NCI-H748 treated with DMSO at 0.1 percent for 48 hours (cell line): Measurements from ENCODE around the gene B4GALNT4.
"Not testable (repeated sequence)": the region's sequence is repeated elsewhere in the genome, so short reads cannot be mapped to it uniquely, and the experiment has no call there.

Source experiments
- DNase-seq: peaks from one replicate; lab custom pipeline; 2025; lab: John Stamatoyannopoulos, UW

The B4GALNT4 gene

GRCh38 chr11:408154-409007 lies 39.1 kb downstream of the B4GALNT4 start:
- DNase-seq = no peak

- DNase-seq = no peak
Observed at GRCh38 chr11:409008-409599, 39.8 kb downstream of the B4GALNT4 start.

GRCh38 chr11:409600-410483 lies 40.5 kb downstream of the B4GALNT4 start:
- DNase-seq = no peak

GRCh38 chr11:410711-411110 lies 41.4 kb downstream of the B4GALNT4 start:
- not testable (repeated sequence) for DNase-seq

DNA sequence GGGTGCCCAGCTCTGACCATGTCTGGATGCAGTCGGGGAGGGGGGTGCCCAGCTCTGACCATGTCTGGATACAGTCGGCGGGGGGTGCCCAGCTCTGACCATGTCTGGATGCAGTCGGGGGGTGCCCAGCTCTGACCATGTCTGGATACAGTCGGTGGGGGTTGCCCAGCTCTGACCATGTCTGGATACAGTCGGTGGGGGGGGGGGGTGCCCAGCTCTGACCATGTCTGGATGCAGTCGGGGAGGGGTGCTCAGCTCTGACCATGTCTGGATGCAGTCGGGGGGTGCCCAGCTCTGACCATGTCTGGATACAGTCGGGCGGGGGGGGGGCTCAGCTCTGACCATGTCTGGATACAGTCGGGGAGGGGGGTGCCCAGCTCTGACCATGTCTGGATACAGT lies 42.2 kb downstream of the B4GALNT4 start:
- DNase-seq = not testable (repeated sequence)

- no peak for DNase-seq
Observed at GRCh38 chr11:412641-413119, 43.4 kb downstream of the B4GALNT4 start.

DNA sequence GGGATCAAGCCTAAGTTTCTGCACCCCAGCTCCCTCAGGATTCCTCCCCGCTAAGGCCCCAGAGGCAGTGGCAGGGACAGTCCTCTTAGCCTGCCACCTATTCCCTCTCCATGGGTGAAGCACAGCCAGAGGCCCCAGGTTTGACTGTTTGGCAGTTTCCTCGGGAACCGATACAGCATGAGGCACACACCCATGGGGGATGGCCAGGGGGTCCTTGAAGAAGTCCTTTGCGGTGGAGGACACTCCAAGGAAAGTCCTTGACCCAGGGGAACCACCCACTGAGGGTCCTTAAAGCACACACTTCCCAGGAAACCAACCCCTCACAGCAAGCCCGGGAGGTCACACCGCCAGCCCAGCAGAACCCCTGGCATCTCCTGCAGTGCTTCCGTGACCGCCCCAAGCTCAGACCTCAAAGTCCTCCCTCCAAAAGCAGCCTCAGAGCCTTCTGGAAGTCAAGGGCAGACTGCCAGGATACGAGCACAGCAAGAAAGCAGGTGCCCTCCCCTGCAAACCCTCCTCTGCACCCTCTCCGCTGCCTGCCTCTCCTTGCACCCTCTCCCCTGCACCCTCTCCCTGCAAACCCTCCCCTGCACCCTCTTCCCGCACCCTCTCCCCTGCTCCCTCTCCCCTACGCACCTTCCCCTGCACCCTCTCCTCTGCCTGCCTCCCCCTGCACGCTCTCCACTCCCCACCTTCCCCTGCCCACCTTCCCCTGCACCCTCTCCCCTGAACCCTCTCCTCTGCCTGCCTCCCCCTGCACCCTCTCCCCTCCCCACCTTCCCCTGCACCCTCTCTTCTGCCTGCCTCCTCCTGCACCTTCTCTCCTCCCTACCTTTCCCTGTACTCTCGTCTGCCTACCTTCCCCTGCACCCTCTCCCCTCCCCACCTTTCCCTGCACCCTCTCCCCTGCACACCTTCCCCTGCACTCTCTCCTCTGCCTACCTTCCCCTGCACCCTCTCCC lies 44.1 kb downstream of the B4GALNT4 start:
- no peak for DNase-seq

DNA sequence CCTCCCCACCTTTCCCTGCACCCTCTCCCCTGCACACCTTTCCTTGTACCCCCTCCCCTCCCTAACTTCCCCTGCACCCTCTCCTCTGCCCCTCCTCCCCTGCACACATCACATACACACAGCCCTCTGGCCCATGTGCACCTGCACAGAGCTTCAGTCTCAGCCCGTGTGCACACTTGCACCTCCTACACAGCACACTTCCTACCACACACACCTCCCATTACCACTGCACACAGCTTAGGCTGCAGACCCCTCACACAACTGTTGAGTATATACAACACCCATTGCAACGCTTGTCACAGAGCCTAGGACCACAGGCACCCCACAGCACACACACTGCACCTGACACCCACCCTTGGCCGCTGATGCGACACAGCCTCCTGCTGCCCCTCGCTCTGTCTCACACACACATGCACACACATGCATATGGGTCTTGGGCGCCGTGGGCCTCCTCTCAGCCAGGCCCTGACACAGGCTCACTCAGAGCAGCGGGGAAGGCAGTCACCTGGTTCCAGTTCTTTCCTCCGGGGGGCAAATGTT lies 45.1 kb downstream of the B4GALNT4 start:
- no peak for DNase-seq

- no peak for DNase-seq
Observed at GRCh38 chr11:415640-416041, 46.3 kb downstream of the B4GALNT4 start.

DNA sequence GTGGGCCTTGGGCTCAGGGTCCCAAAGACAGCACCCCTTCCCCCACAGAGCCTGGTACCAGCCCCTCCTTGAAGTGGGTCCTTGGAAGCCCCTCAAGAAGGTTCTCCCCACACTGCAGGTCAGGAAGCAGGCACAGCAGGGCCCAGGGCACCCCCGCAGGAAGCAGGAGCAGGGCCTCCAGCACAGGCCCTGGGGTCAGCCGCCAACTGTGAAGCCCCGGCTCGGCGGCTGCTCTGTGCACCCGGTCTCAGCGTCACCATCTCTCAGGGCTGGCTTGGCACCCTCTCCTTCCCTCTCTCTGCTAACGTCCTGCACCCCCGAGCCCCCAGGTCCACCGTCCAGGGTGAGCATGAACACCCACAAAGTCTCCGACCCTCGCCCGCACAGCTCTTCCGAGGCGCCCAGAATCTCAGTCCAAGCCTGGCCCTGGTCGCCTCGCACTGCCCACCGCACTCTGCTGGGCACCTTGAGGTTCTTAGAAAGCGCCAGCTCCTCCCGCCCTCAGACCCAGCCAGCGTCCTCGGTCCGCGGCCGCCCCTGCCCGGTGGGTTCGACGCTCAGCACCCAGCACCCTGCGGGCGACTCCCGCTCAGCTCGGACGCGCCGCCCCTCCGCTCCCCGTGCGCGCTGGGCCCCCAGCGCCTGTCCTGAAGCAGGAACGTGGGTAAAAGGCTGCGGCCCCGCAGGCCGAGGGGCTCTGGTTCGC lies 46.9 kb downstream of the B4GALNT4 start:
- DNase-seq = no peak

GRCh38 chr11:416757-417621 lies 47.7 kb downstream of the B4GALNT4 start:
- DNase-seq = peak; percentile 51

DNA sequence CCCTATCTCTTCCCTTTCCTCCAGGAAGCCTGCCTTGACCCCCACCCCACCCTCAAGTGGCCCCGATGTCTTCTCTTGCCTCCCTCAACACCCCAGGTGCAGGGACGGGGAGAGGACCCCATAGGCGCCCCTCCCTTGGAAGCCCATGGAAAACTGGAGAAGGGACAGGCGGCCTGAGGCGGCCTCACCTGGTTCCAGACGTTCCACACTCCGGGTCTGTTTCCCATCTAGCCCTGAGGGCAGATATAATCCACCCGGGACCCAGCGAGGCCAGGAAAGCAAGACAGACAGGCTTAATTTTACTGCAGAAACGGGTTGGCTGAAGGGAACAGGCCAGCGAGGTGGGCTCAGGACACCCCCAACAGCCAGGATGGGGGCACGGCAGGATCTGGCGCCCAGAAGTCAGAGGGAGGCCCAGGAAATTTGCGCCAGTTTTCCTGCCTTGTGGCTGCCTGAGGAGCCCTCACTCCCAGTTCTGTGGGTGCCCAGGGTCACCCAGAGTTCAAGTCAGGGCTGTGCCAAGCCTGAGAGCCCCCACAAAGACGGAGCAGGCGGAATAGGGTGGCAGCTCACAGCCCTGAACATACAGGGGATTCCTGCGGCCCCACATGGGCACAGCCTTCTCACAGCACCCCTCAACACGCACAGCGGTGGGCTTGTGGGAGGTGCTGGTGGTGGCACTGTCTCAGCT lies 48.5 kb downstream of the B4GALNT4 start:
- DNase-seq = no peak

GRCh38 chr11:418343-419247 lies 49.3 kb downstream of the B4GALNT4 start:
- no peak for DNase-seq

DNA sequence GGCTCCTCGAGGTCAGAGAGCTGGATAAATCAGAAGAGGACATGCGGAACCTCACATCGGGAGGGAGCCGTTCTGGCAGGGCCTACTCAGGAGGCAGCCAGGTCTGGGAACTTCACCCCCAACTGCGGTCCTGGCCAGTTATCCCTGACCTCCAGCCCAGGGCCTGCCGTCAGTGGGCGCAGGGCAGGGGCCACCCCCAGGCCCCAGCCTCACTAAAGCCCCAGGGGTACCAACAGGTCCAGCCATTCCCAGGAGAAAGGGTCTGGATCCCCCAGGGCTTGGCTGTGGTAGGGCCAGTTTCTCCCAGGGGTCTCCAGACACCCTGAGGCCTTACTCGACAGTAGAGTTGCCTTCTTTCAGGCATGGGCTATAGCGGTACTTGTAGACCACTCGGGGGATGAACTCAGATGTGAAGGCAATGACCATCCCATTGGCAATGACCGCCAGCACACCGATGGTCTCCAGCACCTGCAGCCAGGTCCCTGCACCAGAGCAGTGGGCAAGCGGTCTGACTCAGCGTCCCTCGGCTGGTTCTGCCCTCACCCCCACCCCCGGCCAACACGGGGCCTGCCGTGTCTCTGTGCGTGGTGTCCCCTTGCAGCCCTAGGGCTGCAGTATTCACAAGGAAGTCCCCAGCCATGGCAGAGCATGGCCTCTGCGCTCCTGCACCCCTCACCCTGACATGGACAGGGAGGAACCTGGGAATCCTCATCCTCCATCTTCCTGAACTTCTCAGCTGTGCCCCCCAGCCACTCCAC lies 50.1 kb downstream of the B4GALNT4 start:
- no peak for DNase-seq

DNA sequence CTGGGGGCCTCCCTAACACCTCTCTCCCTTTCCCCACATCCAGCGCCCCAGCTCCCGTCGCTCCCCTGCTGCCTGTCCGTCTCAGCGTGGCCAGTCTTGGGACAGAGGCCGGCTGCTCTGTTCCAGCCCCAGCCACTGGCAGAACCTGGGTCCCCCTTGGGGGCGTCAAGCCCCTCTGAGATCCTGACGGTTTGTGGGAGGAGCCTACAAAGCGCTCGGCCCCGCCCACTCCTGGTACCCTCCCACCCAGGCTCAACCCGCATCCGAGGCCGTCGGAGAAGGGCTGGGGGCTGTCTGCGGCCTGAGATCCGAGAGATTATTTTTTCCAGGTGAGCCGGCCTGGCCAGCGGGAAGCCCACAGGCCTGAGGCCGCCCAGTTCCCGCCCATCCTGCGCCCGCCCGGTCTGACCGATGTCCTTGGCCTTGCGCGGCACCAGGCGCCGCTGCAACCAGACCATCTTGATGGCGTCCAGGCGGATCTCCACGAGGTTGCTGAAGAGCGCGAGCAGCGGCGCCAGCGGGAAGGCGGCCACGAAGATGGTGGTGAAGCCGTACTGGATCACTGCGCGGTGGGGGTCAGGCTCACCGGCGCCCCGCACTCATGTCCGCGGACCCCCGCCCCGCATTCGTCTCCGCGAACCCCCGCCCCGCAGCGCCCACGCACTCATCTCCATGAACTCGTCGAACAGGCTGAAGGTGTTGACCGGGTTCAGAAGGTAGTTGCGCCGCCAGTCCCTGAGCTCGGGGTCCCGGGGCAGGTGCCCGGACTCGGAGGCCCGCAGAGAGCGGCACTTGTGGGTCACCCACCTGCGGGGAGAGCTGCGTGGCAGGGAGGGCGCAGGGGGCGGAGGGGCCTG lies 51.0 kb downstream of the B4GALNT4 start:
- DNase-seq = no peak

GRCh38 chr11:420911-421321 lies 51.6 kb downstream of the B4GALNT4 start:
- no peak for DNase-seq
